Colon (tissue), 2 donors: ENCODE results near the gene PAQR9.

ENCODE experiments used
- FAIRE-seq: peaks from 2 replicates; lab custom pipeline; 2012; peaks lifted over from hg19 to GRCh38; lab: Jason Lieb, UNC
- donor health status: control.
- donor health status: control.

Gene PAQR9

GRCh38 chr3:142950972-142951371 is 12.5 kb downstream of the PAQR9 start:
- no peak for FAIRE-seq

GRCh38 chr3:142947799-142948575 is 15.5 kb downstream of the PAQR9 start:
- no peak for FAIRE-seq

GRCh38 chr3:142947352-142947751 is 16.1 kb downstream of the PAQR9 start:
- FAIRE-seq: no peak

- no peak for FAIRE-seq
Measured at GRCh38 chr3:142946861-142947260, 16.6 kb downstream of the PAQR9 start.

- no peak for FAIRE-seq
Measured at GRCh38 chr3:142945023-142945422, 18.5 kb downstream of the PAQR9 start.

GRCh38 chr3:142944342-142944741 is 19.1 kb downstream of the PAQR9 start:
- no peak for FAIRE-seq

GRCh38 chr3:142943870-142944269 is 19.6 kb downstream of the PAQR9 start:
- no peak for FAIRE-seq

- no peak for FAIRE-seq
Measured at GRCh38 chr3:142943349-142943748, 20.1 kb downstream of the PAQR9 start.

- no peak for FAIRE-seq
Measured at GRCh38 chr3:142941373-142942123, 21.9 kb downstream of the PAQR9 start.

- no peak for FAIRE-seq
Measured at GRCh38 chr3:142940472-142940871, 23.0 kb downstream of the PAQR9 start.

- FAIRE-seq: no peak
Measured at GRCh38 chr3:142940000-142940399, 23.5 kb downstream of the PAQR9 start.

- FAIRE-seq: no peak
Measured at GRCh38 chr3:142935963-142936362, 27.5 kb downstream of the PAQR9 start.

GRCh38 chr3:142934887-142935269 is 28.6 kb downstream of the PAQR9 start:
- no peak for FAIRE-seq

- FAIRE-seq: no peak
Measured at GRCh38 chr3:142934128-142934886, 29.2 kb downstream of the PAQR9 start.

GRCh38 chr3:142931222-142931621 is 32.3 kb downstream of the PAQR9 start:
- FAIRE-seq: no peak

- FAIRE-seq: no peak
Measured at GRCh38 chr3:142930463-142930862, 33.0 kb downstream of the PAQR9 start.

GRCh38 chr3:142929890-142930289 is 33.6 kb downstream of the PAQR9 start:
- FAIRE-seq: no peak

GRCh38 chr3:142929109-142929508 is 34.4 kb downstream of the PAQR9 start:
- no peak for FAIRE-seq

- FAIRE-seq: no peak
Measured at GRCh38 chr3:142926368-142926944, 37.0 kb downstream of the PAQR9 start.

- FAIRE-seq: no peak
Measured at GRCh38 chr3:142925140-142925539, 38.3 kb downstream of the PAQR9 start.

- FAIRE-seq: no peak
Measured at GRCh38 chr3:142923694-142924093, 39.8 kb downstream of the PAQR9 start.

- FAIRE-seq: no peak
Measured at GRCh38 chr3:142916605-142917004, 46.9 kb downstream of the PAQR9 start.

GRCh38 chr3:142915636-142916035 is 47.8 kb downstream of the PAQR9 start:
- FAIRE-seq: no peak
